Stimulated activated CD4-positive, alpha-beta T cell treated with anti-CD3 and anti-CD28 coated beads, Interleukin-2, amount 100 ng/mL, for 48 hours (primary cell): ENCODE data around the gene DUSP2.

ENCODE experiments used
- DNase-seq, 2 donors: peaks; one replicate each; pipeline ENCODE4 v3.0.0-alpha.2; 2020

The DUSP2 gene

DNA sequence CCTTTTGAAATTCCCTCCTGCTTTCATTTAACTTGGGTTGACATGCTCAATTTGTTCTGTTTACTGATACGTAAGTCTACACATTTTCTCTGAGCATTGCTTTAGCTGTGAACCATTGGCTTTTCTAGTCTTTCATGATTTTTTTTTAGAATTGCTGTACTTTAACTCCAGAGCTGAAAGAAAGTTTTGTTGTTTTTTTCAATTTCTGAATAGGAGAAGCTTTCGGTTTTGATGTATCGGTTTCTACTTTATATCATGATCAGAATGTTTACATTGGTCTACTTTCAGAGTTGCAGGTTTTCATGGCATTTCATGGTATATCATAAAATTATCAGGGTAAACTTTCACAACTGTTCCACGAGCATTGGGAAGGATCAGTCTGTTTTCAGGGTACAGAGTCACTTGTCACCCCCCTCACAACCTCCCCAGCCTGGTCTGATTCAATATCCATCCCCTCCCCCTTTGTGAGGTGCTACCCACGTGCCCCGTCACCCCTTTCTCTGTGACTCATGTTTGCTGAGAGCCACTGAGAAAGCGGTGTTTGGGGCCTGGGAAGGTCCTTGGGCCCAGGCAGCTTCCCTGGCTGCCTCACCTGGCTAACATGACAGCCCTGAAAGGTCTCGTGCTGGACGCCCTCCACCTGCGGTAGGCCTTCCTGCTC is 14.0 kb downstream of the DUSP2 start:
- peak in 1 of 2 donors; percentile 28 for DNase-seq

DNA sequence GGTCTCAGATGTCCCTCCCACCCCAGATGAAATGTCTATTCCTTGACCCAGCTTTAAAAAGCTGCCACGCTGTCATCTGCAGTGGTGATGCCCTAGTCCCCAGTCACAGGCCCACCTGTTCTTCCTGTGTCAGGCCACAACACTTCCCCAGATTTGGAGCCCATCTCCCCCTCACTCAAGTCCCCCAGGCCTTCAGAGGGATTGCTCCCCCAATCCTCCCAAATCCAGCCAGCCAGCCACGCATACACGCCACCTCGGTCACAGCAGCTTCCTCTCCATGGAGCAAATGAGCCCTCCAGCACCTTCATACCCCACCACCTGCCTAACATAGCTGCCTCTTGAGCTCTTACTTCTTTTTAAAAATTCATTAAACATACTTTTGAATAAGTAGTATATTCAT is 14.8 kb downstream of the DUSP2 start:
- DNase-seq, result no peak

DNA sequence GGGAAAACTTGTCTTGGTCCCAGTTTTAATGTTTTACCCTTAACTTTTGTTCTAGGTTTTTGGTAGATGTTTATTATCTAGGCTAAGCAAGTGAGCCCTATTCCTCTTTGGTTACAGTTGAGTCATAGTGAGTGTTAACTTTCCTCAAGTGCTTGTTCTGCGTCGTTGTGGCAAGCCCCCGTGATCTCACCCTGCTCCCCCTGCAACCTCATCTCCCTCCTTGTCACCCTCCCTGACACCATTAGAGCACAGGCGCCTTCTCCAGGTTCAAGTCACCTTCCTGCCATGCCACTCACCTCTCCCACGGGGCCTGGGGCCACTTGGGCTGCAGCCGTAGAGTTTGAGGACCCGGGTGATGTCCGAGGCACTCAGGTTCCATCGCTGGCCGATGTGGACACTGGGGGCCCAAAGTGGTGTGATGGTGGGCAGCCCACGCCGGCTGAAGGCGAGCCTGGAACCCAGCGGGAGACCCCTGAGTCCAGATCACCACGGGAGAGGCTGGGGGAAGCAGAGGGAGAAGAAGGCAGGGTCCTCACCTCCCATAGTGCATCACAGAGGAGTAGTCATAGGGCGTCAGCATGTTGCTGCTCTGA is 15.6 kb downstream of the DUSP2 start:
- DNase-seq, result no peak

DNA sequence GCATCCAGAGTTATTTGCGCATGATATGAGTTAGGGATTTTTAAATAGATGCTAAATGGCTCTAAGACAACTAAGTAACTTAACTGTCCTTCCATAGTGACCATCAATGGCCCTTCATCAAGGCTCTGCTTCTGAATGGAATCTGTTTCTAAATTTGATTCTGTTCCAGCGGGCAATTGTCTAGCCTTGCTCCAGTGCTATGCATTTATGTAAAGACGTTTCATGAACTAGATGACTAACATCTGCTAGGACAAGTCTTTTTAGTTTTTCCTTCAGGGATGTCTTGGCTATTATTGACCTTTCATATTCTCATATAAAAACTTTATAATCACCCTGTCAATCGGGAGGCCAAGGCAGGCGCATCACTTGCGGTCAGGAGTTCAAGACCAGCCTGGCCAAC is 16.8 kb downstream of the DUSP2 start:
- no peak for DNase-seq

DNA sequence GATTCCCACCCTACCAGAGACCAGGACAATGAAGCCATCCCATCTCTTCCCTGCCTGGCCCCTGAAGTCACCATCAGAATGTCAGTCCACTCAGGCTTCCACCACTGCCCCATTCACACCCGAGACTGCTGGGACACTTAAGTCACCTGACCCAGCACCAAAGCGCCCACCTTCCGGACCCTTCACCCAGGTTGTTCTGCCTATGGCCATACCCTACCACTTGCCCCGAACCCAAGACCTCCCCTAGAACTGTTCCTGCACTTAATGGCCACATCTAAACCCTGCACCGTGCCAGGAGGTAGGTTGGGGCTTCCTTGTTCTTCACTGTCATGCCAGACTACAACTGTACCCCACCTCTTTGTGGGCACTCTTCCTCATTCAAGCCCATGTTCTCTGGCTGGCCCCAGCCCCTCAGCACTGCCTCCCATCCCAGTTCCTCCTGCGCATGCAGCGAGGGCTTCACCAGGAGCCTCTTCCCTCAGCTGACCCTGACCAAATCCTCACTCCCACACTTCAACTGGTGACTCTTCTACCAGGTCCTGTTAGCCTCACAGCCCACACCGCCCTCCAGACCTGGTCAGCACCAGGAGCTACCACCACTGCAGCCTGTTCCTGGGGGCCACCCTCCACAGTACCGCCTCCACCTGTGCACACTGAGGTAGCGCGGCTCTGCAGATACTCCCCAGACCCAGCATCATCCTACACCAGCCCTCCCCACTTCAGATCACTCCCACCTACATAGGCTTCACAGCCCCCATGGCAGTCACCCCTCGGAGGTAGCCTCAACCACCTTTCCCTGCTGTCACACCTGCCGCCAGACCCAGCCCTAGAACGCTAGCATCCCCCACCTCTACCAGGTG is 20.6 kb downstream of the DUSP2 start:
- no peak for DNase-seq

DNA sequence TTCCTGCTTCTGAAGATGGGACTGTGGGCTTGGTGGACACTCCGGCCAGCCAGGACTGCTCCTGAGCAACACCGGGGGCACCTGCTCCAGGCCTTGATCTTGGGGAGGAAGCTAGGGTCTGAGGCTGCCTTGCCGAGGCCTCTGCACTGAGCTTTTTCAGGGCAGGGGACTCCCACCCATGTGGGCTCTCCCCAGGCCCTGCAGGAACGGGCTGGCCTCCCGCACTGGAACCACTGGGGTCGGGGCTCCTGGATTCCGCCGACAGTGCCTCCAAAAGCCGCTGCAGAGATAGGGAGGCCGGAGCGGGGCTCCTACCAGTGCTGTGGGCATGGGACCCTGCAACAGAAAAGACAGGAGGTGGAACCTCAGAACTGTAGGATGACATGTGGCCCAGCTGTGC is 21.3 kb downstream of the DUSP2 start:
- no peak for DNase-seq

DNA sequence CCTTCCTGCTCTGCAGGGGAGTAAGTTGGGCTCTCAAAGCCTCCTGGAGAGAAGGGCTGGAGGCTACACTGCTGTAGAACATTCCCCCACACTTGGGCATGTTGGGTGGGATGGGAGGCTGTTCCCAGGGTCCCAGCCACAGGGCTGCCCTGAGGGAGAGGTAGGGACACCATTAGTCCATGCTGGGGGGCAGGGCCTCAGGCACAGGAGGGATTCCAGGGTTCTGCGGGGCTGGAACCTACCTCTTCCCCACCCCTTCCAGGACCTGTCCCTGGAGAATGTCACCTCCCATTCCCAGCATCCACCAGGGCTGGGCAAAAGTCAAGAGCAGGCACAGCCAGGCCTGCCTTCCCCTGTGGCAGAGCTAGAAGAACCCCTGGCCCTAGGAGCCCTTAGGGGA is 21.9 kb downstream of the DUSP2 start:
- no peak for DNase-seq

DNA sequence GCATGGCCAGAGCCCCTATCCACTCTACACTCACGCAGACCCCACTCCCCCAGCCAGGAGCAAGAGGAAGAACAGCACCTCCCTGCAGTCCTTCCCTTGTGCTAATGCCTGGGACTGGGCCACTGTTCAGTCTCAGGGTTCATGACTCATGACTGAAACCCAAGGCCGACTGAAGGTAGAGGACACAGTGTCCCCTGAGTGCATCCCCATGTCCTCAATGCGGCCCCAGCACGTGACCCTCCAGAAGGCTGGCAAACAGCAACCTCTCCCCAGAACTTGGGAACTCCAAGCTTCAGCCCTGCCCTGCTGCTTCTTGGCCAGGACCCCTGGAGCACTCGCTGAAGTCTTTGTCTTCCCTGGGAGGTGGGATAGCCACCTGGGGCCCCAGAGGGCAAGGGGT is 22.8 kb downstream of the DUSP2 start:
- DNase-seq, result no peak

DNA sequence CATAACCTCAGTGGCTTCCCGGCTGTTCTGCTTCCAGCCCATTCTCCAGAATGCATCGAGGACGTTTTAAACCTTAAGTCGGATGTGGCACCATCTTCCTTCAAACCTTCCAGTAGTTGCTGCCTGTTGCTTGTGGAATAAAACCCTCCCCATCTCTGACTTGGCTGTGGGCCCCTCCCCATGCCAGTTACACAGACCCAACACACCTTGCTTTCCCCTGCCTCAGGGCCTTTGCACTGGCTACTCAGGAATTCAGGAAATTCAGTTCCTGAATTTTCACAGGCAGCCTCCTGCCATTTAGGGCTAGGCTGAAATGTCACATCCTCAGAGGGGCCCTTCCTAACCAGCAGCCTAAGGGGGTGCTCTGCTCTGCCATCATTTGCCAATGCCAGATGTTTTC is 23.8 kb downstream of the DUSP2 start:
- no peak for DNase-seq

DNA sequence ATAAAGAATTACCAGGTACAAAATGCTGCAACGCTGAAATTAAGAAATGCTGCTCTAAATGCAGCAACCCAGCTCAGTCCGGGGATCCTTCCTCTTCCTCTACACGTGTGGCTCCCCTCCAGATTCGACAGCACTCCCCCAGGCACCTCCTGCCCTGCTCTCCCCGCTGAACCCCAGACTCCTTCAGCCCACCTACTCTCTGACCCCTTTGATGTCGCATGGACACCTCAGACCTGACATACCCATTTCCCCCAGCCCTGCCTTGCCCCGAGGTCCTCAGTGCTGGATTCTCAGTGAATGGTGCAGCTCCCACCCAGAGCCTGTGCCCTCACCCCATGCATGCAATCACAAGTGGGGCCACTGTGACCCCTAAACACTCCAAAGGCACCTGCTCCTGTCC is 24.2 kb downstream of the DUSP2 start:
- DNase-seq, result no peak

DNA sequence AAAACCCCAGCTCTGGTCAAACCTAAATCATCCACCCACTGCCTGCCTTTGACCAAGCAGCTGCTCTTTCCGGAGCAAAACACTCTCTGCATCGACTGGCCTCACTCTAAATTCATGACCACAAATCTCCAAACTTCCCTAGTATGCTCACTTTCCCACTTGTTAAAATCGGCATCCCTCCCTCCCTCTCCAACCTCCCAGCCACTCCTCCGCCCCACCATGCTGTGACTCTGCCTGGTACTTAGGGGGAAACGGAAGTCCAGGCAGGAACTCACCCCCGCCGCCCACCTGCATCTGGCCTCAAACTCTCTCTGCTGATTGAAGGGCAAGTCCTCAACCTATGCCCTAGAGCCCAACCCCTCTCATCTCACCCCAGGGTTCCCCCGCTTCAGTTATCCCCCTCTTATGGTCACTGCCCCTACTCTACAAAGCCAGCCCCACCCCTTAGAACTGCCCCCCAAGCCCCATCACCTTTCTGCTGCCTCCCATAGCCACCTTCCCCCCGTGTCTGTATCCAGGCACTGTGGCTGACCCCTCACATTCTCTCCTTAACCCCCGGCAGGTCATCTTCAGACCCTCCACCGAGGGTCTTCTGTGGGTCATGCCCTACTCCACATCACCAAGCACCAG is 25.0 kb downstream of the DUSP2 start:
- no peak for DNase-seq

DNA sequence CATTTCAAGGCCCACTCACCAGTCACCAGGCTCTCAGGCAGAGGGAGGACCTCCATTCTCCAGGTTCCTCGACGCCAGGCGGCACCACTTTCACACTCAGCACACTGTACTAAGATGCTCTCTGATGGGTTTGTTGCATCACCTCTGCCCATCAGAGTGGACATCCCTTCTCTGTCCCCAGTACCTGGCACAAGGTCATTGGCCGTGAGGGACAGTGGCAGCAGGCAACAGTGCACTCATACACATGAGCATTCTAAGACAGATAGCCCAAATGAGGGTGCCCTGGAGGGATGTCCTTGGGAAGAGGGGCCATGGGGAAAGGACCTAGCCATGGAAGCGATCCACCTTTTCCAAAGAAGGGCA is 25.9 kb downstream of the DUSP2 start:
- no peak for DNase-seq

DNA sequence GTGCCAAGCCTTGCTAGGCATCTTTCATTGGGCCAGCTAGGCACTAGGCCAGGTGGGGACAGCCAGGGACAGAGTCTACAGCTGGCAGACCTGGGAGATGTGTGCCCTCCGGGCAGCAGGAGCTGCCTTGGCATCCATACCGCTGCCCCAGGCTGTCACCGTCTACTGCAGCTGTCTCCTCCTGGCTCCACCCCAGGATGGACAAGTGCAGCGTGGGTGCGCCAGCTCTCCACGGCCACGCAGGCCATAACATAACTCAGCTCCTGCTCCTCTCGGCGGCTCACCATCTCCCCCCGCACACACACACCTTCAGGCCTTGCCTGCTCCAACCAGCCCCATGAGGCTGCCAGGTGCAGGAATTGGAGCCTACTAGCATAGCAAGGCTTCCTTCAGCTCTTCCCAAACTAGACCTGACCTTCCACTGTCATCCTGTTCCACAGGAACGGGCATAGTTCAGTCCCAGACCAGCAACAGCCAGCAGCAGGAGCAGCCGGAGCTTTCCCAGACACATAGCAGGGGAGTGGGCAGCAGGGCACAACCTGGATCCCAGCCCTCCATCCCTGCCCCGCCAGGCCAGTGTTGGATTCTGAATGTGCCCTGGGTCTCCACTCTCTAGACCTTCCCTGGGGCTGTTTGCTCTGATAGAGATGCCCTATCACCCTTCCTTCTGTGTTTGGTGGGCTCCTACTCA is 26.4 kb downstream of the DUSP2 start:
- no peak for DNase-seq

DNA sequence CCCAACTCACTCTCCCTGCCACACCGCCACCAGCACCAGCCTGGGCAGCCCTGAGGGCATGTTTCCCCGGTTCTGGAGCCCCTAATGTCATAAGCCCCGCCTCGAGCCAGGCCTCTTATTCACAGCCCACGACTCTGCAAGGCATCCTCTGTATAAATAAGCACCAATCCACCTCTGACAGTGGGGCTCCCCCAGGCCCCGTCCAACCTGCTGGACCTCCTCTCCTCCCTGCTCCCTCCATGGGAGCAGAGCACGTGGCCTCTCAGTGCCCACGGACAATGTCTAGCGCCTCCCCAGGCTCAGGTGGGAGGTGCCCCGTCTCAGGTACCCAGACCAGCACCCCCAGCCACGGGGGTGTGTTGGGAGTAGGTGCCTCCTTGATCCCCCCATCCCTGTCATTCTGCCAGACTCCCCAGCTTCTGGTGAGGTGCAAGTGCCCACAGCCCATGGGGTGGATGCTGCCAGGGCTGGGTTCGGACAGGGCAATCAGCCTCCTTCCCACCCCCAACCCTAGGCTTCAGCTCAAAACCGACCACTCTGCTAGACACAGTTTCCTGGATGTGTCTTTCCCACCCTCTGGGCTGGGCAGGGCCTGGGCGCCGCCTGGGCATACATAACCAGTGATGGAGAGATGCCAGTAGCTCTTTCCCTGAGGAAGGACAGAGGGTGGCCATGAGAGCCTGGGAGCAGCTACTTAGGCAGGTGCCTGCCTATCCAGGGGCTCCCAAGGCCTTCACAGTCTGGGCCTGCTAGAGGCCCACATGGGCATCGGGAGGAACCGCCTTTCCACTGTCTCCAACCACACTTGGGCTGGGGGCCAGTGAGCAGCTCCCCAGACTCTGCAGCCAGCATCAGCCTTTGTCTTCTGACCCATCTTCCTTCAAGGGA is 27.3 kb downstream of the DUSP2 start:
- no peak for DNase-seq

DNA sequence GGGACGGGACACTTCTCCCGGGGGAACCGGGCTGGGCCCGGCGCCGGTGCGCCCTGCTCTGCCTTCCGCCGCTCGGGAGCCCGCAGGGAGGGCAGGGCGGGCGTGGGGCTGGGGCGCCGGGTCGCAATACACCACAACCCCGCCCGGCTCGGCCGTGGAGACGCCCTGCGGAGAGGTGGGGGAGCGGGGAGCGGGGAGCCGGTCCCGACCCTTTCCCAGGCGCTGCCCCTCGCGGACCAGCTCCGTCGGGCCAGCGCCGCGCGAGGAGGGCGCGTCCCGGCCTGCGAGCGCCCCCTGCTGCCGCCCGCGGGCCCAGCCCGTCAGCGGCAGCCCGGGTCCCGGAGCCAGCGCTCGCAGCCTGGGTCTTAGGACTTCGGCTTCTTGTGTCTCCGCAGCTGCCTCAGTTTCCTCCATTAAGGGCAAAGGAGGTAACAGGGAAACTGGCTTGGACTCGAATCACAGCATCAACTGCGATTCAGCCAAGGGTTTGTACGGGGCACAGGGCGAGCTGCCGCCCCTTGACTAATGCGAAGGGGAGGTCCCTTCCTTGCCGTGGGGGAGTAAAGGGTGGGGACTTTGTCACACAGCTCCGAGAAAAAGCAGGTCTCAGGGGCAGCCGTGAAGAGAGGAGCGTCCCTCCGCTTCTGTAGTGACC is 28.2 kb downstream of the DUSP2 start:
- peak; percentile 53 to 72 for DNase-seq

DNA sequence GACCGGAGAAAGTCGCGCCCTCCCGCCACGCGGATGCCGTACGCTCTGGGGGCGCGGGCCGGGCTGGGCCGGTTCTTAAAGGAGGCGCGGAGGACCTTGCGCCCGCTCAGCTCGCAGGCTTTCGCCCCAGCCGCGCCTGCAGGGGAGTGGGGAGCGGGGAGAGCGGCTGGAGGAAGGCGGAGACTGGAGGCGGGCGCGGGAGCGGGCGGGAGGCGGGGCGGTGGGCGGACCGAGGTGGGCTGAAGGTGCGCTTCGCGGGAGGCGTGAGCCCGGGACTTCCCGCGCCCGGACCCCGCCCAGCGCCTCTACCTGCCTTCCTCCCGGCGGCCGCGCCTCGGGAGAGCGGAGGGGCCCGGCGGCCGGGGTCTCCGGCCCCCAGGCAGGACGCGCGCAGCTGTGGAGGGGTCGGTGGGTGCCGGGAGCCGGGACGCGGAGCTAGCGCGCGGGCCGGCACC is 28.8 kb downstream of the DUSP2 start, which contains the start of gene ADRA2B:
Gene ADRA2B (minus strand): TSS at position 148 of the 455 bp plus-strand sequence. CDS start 422 bp downstream, outside the sequence.
- peak; percentile 54 to 67 for DNase-seq

DNA sequence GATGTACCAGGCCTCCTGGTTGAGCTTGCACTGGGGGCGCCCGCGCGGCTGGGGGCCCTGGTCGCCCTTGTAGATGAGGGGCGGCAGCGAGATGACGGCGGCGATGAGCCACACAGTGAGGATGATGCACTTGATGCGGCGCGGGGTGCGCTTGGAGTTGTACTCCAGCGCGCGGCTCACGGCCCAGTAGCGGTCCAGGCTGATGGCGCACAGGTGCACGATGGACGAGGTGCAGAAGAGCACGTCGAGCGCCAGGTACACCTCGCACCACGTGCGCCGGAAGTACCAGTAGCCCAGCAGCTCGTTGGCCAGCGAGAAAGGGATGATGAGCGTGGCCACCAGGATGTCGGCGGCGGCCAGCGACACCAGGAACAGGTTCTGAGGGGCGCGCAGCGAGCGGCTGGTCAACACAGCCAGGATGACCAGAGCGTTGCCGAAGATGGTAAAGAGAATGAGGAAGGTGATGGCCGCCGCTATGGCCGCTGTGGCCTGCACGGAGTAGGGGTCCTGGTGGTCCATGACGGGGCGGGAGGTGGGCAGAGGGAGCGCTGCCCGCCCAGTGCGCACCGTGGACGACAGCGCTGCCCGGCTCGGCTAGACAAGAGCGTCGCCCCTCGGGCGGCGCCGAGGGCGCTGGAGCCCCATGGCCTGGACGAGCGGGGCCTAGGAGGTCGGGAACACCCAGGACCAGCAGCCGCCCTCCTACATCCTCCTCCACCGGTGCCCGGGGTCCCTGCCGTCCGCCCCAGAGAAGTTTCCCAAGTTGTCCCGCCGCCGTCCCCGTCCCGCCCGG is 29.4 kb downstream of the DUSP2 start:
- no peak for DNase-seq

DNA sequence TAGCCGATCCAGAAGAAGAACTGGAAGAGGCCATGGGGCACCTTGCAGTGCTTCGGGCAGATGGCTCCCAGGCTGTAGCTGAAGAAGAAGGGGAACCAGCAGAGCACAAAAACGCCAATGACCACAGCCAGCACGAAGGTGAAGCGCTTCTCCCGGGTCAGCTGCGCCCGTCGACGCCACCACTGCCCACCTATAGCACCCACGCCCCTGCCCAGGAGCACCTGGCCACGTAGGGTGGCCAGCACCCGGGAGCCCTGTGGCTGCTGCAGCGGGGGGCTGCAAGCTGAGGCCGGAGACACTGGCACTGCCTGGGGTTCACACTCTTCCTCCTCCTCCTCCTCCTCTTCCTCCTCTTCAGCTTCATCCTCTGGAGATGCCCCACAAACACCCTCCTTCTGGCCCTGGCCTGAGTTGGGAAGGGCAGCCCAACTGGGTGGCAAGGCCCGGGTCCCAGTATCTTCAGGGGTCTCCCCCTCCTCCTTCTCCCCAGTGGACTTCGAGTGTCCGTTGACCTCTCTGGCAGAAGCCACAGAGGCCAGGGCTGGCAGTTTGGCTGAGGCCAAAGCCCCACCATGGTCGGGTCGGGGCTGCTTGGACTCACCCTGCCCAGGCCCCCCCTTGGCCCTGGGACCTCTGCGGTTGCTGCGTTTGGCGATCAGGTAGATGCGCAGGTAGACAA is 30.2 kb downstream of the DUSP2 start:
- DNase-seq, result no peak

DNA sequence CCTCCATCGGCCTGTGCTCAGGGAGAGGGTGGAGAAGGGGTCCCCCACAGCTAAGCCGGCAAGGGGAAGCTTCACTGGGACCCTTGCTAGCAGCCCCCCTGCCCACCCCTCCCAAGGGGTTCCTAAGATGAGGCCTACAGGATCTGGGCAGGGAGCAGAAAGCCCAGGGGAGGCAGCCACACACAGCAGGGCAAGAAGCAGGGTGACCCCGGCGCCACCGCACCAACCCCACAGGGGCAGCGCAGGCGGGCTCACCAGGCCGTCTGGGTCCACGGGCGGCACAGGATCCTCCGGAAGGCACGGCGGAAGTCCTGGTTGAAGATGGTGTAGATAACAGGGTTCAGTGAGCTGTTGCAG is 30.7 kb downstream of the DUSP2 start:
- no peak for DNase-seq

DNA sequence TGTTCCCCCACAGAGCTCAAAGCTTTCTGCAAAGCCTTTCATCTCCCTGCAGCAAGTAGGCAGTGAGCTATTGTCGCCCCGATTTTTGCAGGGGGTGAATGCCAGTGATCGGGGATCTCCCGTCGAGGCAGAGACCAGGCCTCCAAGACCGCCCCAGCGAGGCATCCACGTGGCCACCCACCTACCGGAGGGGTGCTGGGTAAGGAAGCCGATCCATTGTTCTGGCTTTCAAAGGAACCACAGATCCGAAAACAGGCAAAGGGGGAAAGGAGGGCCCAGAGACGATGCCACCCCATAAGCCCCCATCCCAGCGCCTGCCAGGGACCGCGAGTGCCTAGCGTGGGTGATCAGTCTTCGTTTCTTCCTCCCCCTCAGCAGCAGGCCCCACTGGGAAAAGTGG is 31.3 kb downstream of the DUSP2 start:
- no peak for DNase-seq
